COLO668 (cell line): ENCODE measurements around the gene IGFBP3.

Experiments
- DNase-seq: peaks from one replicate; lab custom pipeline; 2025; ENCODE audit not compliant: unreplicated experiment; lab: John Stamatoyannopoulos, UW

Gene IGFBP3

DNA sequence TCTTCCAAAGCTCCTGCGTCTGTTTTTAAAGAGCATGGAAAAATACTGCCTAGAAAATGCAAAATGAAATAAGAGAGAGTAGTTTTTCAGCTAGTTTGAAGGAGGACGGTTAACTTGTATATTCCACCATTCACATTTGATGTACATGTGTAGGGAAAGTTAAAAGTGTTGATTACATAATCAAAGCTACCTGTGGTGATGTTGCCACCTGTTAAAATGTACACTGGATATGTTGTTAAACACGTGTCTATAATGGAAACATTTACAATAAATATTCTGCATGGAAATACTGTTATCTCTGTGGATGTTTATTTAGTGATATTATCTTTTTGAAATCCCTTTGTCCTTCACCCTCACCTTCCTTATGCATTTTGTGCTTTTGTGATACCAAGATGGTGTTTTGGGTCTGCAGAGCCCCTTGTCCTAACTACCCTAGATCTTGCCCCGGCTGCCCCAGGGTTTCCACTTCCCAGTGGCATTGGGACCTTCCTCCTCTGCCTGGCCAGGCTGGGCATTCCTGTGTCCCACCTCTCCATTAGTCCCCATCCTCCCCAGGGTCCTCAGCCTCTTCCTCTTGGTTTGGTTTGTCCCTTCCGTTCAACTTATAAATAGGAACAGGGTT is 27.6 kb downstream of the IGFBP3 start:
- DNase-seq = no peak

DNA sequence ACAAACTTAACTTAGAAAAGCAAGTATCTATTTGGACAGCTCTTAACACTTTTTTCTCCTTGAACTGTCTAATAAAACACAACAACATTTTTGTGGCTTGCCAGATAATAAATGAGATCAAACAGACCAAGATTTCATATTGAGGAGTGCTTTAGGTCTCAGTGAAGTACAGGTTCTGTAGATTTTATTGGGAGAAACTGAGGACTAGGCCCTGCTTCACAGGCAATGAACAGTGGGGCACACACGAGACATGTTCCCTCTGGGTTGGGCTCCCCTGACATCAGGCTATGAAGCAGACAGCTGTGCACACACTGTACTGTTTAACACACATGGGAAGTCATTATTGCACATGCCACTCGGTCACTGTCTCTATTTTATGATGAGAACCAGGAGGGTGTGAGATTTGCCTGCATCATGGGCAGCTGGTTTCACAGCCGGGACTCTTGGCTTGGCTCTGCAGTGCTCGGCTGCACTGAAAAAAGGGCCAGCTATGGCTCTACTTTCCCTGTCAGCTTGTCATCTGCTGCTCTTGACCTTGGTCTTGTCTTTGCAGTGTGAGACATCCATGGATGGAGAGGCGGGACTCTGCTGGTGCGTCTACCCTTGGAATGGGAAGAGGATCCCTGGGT is 28.6 kb downstream of the IGFBP3 start:
- DNase-seq = peak; percentile 78

DNA sequence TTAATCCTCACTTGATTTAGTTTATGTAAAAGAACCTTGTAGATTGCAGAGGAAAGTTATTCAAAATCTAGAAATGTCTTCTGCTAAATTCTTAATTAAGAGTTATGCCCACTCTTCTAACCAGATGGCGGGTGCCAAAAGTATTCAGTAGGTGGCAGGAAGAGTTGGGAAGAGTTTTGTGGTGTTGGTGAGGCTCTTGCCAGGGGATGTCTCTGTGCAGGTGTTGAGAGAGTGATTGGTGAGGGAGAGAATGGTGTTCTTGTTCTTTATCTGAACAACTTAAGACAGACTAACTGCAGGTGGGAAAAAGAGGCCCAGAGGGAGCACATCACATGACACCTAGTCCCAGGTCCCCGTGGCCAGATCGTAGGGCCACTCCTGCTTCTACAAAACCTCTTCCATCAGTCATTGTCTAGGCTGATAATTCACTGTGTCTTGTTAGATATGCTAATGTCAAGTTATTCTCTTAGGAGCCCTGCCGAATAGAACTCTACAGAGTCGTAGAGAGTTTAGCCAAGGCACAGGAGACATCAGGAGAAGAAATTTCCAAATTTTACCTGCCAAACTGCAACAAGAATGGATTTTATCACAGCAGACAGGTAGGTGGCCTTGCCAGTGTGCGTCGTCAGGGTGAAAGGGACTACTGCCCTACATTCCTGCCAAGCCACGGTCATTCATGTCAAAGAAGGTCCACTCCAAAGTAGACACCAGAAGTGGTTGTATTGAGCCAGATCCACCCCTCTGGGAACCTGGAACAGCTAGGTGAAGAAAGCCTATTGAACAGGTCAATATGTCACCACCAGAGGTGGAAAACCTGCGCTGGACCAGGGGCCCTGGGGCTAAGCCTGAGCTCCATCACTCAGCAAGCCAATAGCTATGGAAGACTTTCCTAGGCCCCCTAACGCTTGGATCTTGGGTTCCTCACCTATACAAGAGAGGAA is 29.3 kb downstream of the IGFBP3 start:
- DNase-seq = no peak

- peak; percentile 35 for DNase-seq
Measured at GRCh38 chr7:45890902-45891461, 30.1 kb downstream of the IGFBP3 start.

GRCh38 chr7:45890125-45890901 is 30.8 kb downstream of the IGFBP3 start:
- DNase-seq = no peak

- no peak for DNase-seq
Measured at GRCh38 chr7:45889367-45890067, 31.6 kb downstream of the IGFBP3 start.

DNA sequence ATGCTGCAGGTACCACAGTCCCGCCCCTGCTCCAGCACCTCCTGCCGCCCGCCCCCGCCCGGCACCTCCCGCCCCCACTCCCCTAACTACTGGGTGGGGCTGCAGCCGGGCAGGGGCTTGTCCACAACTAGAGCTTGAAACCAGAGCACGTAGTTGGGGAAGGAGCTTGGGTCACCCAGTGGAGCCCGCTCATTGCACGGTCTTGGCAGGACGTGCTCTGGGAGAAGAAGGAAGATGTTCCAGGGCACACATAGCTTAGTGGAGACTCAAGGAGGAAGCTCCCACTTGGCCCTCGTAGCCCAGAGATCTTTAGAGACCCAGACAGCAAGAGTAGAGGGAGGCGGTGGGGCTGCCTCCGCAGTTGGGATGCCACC is 32.1 kb downstream of the IGFBP3 start:
- no peak for DNase-seq

- DNase-seq = peak; percentile 80
Measured at GRCh38 chr7:45888185-45888992, 32.7 kb downstream of the IGFBP3 start, which contains the start of gene IGFBP1. Gene IGFBP1, plus strand, starts transcription at chr7:45888488. Its CDS starts 165 bp downstream, at chr7:45888653.

- no peak for DNase-seq
Measured at GRCh38 chr7:45886931-45887667, 34.0 kb downstream of the IGFBP3 start.

GRCh38 chr7:45885264-45885882 is 35.7 kb downstream of the IGFBP3 start:
- DNase-seq = peak; percentile 38

- no peak for DNase-seq
Measured at GRCh38 chr7:45884136-45884535, 36.9 kb downstream of the IGFBP3 start.

GRCh38 chr7:45882465-45882810 is 38.6 kb downstream of the IGFBP3 start:
- DNase-seq = peak; percentile 91

GRCh38 chr7:45881759-45882464 is 39.2 kb downstream of the IGFBP3 start:
- no peak for DNase-seq

- DNase-seq = no peak
Measured at GRCh38 chr7:45881280-45881758, 39.8 kb downstream of the IGFBP3 start.

- no peak for DNase-seq
Measured at GRCh38 chr7:45880433-45880860, 40.6 kb downstream of the IGFBP3 start.

DNA sequence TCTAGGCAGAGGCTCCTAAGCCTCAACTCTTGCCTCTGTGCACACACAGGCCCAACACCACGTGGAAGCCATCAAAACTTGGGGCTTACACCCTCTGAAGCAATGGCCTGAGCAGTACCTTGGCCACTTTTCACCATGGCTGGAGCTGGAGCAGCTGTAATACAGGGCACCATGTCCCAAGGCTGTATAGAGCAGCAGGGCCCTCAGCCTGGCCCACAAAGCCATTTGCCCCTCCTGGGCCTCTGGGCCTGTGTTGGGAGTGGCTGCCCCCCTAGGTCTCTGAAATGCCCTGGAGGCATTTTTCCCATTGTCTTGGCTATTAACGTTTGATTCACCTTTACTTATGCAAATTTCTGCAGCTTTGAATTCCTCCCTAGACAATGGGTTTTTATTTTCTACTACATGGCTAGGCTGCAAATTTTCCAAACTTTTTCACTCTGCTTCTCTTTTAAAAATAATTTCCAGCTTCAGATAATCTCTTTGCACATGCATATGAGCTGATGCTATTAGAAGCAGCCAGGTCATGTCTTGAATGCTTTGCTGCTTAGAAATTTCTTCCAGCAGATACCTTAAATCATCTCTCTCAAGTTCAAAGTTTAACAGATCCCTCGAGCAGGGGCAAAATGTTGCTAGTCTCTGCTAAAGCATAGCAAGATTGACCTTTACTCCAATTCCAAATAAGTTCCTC is 42.5 kb downstream of the IGFBP3 start:
- DNase-seq = no peak

DNA sequence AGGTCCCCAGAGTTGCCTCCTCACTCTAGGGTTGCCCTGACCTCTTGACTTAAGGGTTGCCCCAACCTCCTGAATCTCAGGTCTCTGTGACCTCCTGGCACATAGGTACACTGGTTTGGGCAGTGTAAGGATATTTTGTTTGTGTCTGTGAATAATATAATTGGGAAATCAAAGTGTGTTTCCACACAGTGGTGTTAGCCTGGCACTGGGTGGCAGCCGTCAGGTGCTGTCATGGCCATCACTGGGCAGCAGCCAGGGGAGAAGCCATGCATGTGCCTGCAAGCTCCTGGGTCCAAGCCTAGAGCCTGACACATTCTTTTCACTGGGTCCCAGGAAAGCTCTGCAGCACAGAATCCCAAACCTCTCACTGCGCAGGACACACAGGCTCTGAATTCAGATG is 44.6 kb downstream of the IGFBP3 start:
- no peak for DNase-seq
